ENCODE results near the gene UFD1. TPM values are rescaled to one million over a fixed set of nuclear protein-coding genes. Genes with fewer than 3 reads are reported as not detected.

Gene UFD1
- total and polyA plus RNA-seq, 11 donors: 28.7 to 80.5 (median 43.0) TPM

DNA sequence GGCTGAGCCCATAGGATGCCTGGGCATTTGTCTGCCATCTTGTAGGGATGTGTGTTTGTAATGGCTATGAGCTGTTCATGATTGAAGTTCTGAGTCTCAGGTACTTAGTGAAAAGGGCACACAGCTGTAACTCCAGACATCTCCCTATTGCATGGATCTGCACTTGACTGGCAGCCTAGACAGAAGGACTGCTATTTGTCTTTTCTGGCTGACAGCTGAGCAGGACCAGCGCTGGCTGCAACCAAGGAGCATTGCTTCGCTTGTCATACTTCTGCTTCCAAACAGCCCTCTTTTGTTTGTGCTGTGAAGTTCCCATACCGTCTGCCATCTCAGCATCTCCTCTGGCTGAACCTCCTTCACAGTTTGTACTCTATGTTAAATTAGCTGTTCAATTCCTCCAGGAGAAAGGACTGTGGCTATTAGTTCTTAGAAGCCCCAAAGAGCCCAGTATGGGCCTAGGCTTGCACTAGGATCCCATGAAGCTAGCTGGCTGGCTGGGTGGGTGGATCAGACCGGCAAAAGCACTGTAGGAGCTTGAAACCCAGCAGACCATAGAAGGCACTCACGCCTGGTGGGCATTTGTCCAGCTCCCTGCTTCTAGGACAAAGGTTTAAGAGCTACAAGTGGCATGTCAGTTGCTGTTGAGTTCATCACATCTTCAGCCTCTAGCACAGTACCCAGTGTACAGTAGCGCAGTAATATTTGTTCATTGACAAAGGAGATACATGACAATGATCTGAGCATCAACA lies 67.9 kb downstream of the UFD1 start:
- Histone ChIP-seq H3K4me3 (no peak overlapping the region), H3K27ac (peak overlapping the region in 5 of 12 donors; percentile 6 to 44 (median 25)), H3K27me3 (no peaks in the 10 kb centered on the region), H3K9me3 (no peaks in the 10 kb centered on the region), H3K36me3 (peaks cover 0 to 51% (median 37%) of the 10 kb centered on the region in 9 donors), H3K4me1 (peaks cover 0 to 46% (median 18%) of the 10 kb centered on the region in 12 donors)
- intact Hi-C loops (cut with DNase I): no loop called here
- peak in 2 of 5 donors; percentile 62 to 64 for DNase-seq
- WGBS, 4 donors: 60 to 81% (median 68%) methylated on average over 6 of the region's 6 CpGs
- TF ChIP-seq CTCF (IDR thresholded peaks at IDR 0.05) (no peak), POLR2A (IDR thresholded peaks at IDR 0.05) (no peak)
- peak; percentile 27 to 58 (median 48) for ATAC-seq

- WGBS, 4 donors: 36 to 47% (median 43%) methylated on average over 14 to 16 of the region's 16 CpGs
- Histone ChIP-seq H3K36me3 (peaks cover 0 to 76% (median 55%) of the 10 kb centered on the region in 9 donors), H3K4me3 (no peak overlapping the region), H3K9me3 (no peaks in the 10 kb centered on the region), H3K4me1 (peaks cover 0 to 38% (median 18%) of the 10 kb centered on the region in 12 donors), H3K27me3 (no peaks in the 10 kb centered on the region), H3K27ac (peak overlapping the region in 7 of 12 donors; percentile 8 to 67 (median 38))
- TF ChIP-seq CTCF (IDR thresholded peaks at IDR 0.05) (no peak), POLR2A (IDR thresholded peaks at IDR 0.05) (no peak)
- intact Hi-C loops (cut with DNase I): no loop called here
- peak in 4 of 5 donors; percentile 35 to 64 (median 54) for DNase-seq
- peak in 2 of 4 donors; percentile 44 to 45 for ATAC-seq
These were observed 71.1 kb downstream of the UFD1 start for GRCh38 chr22:19407649-19408606.

DNA sequence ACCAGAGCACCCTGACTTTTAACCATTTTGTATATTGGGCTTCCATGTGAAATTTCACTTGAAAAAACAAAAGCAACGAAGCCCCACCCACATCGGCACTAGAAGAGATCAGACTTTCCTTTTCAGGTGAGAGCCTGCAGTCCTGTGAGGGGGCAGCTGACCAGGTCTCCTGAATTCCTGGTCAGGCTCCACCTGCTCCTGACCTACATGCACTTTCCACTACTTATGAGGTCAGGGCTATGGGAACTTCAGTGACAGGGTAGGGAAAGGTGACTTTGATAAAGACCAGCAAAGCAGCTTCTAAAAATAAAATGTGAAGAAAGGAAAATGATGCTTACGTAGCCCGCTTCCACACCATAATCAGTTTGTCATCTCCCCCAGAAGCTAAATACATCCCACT lies 72.1 kb downstream of the UFD1 start:
- peak in 1 of 5 donors; percentile 45 for DNase-seq
- Histone ChIP-seq H3K27ac (peak overlapping the region in 7 of 12 donors; percentile 22 to 67 (median 44)), H3K4me1 (peaks cover 0 to 35% (median 15%) of the 10 kb centered on the region in 12 donors), H3K9me3 (no peaks in the 10 kb centered on the region), H3K36me3 (peaks cover 0 to 85% (median 58%) of the 10 kb centered on the region in 9 donors), H3K4me3 (no peak overlapping the region), H3K27me3 (no peaks in the 10 kb centered on the region)
- intact Hi-C loops (cut with DNase I): no loop called here
- WGBS, 4 donors: 47 to 67% (median 57%) methylated on average over 4 of the region's 4 CpGs
- TF ChIP-seq CTCF (IDR thresholded peaks at IDR 0.05) (no peak), POLR2A (IDR thresholded peaks at IDR 0.05) (no peak)
- ATAC-seq: peak; percentile 65 to 86 (median 82)
